Stimulated activated CD4-positive, alpha-beta T cell treated with anti-CD3 and anti-CD28 coated beads, Interleukin-2, amount 100 ng/mL, for 4 hours (primary cell): ENCODE results near the gene SHLD3.
A peak's percentile ranks its signal among the peaks of the same experiment; 100 is the strongest.
"Not testable (repeated sequence)": the region's sequence is repeated elsewhere in the genome, so short reads cannot be mapped to it uniquely, and the experiment has no call there.

Experiments
- DNase-seq: peaks from one replicate; pipeline ENCODE4 v3.0.0-alpha.2; 2020; ENCODE audit warnings: low read depth

The SHLD3 gene, protein sequence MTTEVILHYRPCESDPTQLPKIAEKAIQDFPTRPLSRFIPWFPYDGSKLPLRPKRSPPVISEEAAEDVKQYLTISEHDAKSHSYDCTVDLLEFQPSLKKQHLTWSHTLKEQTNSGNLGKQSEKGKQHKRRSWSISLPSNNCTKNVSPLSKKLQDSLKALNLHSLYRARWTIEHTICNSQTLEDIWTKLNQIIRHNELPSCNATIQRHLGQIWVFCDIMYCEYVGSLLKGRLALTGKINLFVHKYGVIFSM

DNA sequence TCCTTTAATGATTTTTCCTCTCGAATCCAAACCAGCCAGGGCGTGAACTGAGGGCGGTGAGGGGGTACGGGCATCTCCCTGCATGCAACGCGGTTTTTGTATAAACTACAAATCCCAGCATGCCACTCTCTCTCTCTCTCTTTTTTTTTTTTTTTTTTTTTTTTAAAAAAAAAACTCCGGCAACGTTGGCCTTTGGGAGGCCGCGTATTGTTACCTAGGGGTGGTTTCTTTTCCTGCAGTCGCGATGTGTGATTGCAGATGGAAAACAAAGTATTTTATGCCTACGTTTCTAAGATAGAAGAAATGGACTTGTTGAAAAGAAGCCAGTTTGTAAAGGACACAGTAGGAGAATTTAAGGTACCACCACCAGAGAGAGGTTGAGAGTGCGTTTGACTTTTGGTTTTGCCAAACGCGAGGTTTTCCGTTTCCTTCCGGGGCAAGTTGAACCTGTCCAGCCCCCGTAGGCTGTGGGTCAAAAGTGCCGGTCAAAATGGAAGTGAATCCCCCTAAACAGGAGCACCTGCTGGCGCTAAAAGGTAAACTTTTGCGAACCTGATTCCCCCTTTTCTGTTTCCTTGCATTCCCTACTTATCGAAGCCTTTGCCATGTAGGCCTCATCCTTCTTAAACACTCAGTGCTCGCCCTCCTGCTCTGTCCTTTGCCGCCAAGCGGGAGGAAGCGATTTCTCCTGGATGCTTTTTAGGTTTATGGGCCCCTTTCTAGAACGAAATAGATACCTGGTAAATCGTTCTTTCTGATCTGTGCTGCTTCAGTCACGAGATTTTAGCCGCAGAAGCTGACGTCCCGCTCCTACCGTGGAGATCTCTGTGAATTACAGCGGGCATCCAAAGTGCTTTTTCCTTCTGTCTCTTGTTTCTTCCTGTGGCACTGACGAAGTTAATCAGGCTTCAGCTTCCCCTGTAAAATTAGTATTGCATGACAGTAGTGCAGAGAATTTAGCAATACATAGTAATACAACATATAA is at the start of gene SHLD3, which contains the start of gene TRAPPC13:
SHLD3 (plus strand) TSS at position 457 of the 985 bp plus-strand sequence. CDS start 4,561 bp downstream, outside the sequence.
TRAPPC13 (plus strand) TSS at position 457 of the 985 bp plus-strand sequence; CDS start at position 491, 34 bp downstream.
- peak; percentile 74 for DNase-seq

DNA sequence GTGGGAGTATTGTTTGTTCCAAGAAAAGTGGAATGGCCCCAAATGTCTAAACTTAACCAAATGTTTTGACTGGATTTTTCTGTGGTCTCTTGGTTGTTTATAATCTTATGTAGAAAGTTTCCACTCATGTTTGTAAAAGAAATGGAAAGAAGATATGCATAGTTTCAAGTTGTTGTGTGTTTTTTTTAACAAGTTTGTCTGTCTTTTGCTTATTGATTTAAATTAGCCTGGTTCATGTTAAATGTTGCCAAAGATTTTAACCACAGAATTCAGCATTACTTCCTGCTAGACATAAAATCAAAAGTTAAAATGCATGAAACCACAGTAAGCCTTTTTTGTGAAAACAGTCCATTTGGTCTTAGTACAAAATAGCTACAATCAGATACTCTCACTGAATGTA is 47.7 kb upstream of the SHLD3 start:
- no peak for DNase-seq

DNA sequence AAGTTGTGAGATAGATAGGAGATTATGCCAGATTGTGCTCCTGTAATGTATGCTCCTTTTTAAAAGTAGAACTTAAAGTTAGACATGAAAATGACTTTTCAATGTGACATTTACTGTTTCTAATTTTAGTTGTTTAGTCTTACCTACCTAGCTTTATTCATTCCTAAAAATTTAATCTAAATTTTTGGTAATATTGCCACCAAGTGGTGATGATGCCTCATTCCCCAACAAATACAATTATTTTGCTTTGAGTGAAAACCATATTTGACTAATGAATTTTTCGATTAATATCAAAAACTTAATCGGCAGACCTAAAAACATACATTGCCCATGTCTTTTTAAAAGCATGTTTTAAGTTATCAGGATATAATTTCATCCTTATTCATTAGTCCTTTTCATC is 36.1 kb upstream of the SHLD3 start:
- no peak for DNase-seq

DNA sequence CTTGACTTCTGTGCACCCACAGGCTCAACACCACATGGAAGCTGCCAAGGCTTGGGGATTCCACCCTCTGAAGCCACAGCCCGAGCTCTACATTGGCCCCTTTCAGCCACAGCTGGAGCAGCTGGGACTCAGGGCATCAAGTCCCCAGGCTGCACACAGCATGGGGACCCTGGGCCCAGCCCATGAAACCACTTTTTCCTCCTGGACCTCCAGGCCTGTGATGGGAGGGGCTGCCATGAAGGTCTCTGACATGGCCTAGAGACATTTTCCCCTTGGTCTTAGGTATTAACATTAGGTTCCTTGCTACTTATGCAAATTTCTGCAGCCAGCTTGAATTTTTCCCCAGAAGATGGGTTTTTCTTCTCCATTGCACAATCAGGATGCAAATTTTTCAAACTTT is 23.1 kb upstream of the SHLD3 start:
- DNase-seq, result not testable (repeated sequence)

DNA sequence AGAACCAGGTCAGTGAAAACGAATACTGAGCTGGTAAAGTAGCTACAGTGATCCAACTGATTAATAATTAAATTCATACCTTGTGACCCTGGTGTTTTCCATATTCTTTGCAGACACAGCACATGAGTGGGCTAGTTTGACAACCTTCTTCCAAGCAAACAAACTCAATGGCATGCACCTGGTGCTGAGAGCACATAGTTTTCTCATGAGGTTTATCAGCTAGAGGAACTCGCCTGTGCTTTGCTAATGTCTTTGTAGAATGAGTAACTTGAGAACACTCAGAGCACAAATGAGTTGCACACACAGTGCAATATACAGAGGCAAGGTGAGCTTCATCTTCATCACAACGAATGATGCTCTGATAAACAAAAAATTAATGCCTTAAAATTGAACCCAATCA is 13.3 kb upstream of the SHLD3 start:
- DNase-seq, result no peak

DNA sequence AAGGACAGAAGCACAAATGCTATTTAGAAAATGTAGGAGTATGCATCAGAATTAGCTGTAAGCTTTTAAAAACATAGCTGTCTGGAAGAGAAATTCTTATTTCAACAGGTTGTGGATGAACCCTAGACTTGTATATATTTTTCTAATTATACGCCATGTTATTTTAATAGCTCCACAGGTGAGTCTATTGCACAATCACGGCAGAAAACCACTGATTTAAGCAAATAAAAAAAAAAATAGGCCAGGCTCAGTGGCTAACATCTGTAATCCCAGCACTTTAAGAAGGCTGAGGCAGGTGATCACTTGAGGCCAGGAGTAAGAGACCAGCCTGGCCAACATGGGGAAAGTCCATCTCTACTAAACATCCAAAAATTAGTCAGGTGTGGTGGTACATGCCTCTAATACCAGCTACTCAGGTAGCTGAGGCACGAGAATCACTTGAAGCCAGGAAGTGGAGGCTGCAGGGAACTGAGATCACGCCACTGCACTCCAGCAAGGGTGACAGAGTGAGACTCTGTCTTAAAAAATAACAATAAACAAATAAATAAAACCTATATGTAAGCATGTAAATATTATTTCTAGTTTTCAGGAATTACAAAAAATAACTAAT is 12.4 kb upstream of the SHLD3 start:
- DNase-seq, result no peak

DNA sequence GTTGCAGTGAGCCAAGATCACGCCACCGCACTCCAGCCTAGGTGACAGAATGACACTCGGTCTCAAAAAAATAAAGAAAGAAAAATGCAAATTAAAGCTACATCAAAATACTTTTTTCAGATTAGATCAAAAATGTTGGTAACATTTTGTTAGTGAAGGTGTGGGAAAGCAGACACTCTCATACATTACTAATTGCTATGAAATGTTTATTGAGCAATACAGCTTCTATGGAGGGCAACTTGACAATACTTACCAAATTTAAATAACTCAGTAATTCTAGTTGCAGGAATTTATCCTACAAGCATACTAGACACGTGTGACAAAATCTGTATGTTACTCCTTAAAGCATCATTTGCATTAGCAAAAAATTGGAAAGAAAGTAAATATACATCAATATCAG is 4.8 kb upstream of the SHLD3 start:
- DNase-seq, result no peak

DNA sequence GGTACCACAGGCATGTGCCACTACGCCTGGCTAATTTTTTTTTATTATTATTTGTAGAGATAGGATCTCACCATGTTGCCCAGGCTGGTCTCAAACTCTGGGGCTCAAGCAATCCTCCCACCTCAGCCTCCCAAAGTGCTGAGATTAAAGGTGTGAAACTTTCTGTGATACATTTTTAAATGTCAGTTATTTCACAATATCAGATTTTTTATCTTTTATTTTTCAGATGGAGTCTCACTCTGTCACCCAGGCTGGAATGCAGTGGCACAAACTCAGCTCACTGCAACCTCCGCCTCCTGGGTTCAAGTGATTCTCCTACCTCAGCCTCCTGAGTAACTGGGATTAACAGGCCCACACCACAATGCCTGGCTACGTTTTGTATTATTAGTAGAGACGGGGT is 2.9 kb upstream of the SHLD3 start:
- not testable (repeated sequence) for DNase-seq

DNA sequence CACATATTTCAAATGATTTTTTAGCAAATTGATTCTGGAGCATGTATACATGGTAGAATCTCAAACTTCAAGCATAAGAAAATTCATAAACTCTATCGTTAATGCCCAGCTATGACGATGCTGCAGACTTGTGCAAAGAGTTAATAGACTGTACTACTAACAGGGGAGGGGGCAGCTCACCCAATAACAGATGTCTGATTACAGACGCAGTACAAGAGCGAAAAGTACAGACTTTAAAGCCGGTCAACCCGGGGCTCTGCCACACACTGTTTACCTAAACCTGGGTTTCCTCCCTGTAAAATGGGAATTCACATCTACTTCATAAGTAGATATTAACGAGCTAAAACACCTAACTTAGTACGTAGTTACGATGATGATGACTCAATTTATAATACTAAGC is 1.3 kb upstream of the SHLD3 start:
- DNase-seq, result no peak

DNA sequence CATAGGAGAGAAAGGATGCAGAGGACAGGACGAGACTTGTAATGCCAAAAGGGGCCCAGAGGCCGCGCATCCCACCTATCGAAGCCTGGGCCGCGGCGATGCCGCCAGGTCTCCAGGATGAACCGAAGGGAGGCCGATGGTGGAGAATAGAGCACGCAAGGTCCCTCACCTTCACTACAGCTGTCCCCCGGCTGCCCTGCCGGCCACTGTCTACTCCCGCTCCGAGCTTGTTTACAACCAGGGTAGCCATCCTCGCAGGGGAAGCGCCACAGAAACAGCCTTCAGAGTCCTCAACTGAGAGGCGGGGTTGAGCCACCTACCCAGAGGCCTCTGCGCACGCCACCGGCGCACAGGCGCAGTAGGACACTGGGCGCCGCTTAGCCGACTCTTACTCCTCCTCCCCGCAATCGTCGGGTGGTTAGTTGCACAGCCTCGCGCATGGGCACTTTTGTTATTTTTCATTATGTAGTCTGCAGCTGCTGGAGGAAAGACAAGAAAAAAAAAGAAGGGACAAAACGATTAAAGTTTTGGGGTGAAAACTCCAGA is 729 bp upstream of the SHLD3 start, which contains the start of gene TRIM23:
TRIM23 (minus strand) TSS at position 309 of the 546 bp plus-strand sequence; CDS start at position 250, 59 bp downstream.
- peak; percentile 86 for DNase-seq

DNA sequence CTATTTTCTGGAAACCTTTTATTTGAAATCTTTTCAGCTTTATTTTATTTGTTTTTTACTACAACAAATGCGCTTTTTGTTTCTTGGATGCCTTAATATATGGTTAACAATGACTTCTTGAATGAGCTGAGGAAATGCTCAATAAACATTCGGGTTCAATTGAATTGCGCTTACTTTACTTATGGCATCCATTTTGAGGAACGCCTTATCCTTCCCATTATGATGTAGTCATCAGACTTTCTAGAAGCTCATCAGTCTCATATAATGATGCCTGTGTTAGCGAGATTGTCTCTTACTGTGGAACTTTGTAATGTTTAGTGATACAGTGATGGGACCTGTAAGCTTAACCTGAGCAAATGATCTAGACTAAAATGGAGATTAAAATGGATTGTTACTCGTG is 916 bp downstream of the SHLD3 start:
- no peak for DNase-seq

DNA sequence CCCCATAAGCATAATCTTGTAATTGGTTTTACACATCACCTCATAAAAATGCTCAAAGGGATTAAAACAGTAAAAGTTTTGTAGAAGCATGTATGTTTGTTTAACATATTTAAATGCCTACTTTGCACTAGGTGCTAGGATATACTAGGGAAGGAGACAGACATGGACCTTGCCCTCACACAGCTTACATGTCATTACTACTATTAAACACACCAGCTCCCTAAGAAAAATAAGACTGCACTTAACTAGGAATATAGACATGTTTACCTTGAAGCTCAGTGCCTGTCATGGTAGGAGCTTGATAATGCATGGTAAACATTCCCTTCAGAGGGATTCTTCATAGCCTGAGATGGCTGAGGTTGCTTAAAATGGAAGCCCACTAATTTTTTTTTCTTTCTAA is 6.2 kb downstream of the SHLD3 start:
- no peak for DNase-seq

DNA sequence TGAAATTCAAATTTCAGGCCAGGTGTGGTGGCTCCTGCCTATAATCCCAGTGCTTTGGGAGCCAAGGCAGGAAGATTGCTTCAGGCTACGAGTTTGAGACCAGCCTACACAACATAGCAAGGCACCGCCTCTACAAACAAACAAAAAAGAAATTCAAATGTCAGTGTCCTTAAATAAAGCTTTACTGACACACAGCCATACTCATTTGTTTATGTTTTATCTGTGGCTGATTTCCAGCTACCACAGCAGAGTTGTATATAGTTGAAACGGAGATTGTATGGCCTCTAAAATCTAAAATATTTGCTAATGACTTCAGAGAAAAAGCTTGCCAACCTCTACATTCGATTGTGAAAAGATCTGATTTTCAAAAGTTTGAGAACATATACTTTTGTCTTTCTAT is 15.4 kb downstream of the SHLD3 start:
- no peak for DNase-seq

DNA sequence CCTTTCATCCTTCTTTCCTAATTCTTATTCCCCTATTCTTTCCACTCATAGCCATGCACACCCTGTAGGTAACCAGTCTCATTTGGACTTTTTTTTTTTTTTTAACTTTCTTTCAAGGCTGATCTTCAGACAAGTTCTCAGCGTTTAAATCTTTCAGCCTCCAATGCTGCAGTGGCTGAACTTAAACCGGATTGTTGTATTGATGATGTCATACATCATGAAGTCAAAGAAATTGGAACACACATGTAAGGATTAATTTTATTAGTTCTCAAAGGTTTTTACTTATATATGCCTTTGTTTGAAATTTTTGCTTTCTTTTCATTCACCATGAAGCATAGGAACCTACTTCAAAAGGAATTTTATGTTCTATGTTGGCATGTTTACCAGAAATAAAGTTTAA is 22.1 kb downstream of the SHLD3 start:
- DNase-seq, result no peak

DNA sequence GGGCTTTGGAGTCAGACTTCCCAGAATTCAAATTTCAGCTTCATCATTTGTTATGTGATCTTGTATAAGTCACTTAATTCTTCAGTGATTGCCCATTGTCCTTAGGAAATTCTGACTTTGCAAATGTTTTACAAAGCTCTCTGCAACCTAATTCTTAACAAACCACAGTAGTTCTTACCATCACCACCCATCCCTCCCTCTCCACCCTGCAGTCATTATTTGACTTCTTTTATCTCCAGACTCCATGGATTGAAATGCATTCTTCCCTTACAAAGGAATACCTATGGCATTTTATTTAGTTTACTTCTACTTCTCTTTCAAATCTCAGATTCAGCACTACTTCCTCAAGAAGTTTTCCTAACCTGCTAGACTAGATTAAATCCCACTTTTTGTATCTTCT is 23.1 kb downstream of the SHLD3 start:
- DNase-seq, result no peak

DNA sequence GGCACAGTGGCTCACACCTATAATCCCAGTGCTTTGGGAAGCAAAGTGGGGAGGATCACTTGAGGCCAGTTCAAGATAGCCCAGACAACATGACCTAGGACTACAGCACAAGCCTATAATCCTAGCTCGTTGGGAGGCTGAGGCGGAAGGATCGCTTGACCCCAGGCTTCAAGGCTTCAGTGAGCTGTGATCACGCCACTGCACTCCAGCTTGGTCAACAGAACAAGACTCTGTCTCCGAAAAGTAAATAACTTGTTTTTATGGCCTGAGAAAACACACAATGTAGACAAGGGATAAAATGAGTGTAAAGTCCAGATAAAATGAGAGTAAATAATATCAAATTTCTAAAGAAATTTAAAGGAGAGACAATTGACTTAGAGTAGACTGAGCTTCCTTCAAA is 26.3 kb downstream of the SHLD3 start:
- no peak for DNase-seq

DNA sequence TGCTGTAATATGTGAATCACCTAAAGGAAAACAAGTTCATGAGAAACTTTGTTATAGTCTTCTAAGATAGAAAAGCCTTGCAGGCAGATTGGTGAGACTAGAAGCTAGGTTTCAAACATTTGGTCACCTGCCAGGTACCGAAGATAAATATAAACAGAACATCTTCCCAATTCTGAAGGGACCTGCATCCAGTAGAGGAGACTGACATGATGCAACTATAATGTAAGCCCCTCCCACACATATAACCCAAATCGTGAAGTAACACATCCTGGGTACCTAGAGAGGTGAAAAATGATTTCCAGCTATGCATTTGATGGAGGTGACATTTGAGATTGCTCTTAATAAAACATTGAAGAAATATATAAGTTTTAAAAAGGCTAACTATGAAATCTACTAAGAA is 29.9 kb downstream of the SHLD3 start:
- no peak for DNase-seq

DNA sequence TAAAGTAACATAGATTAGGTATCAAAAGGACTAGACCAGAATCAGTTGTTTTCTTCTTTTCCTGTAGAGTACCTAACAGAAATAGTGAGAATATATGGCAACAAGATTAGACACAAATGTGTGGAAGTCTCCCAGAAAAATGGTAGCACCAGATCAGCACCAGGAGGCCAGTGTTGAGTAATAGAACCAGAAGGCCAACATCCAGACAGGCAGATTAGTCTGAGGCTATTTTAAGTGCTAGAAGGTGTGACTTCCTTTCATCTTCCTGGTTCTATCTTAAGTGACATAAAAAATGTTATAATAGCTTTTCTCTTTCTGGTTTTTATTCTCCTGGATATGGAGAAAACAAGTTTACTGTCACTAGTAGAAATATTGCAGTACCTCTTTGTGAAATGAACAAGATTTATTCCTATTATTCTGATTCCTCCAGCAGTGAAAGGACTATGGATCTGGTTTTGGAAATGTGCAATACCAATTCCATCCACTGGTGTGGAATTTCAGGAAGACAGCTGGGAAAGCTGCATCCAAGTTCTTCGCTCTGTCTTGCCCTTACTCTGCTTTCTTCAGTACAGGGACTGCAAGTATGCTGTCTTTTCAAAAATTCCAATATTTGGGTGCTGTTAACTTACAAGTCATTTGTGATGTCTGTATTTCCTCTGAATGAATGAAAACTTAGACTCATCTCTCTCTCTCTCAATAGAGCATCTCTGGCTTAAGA is 39.1 kb downstream of the SHLD3 start:
- DNase-seq, result no peak

DNA sequence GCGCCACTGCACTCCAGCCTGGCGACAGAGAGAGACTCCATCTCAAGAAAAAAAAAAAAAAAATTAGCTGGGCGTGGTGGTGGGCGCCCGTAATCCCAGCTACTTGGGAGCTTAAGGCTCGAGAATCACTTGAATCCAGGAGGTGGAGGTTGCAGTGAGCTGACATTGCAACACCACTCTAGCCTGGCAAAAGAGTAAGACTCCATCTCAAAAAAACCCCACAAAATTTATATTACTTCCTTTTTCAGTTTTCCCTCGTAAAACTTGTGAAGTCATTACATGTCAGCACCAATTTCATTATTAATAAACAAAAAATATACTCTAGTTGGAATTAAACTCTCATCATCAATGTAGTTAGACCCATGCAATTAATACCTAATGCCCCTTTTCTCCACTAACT is 43.9 kb downstream of the SHLD3 start:
- DNase-seq, result no peak

DNA sequence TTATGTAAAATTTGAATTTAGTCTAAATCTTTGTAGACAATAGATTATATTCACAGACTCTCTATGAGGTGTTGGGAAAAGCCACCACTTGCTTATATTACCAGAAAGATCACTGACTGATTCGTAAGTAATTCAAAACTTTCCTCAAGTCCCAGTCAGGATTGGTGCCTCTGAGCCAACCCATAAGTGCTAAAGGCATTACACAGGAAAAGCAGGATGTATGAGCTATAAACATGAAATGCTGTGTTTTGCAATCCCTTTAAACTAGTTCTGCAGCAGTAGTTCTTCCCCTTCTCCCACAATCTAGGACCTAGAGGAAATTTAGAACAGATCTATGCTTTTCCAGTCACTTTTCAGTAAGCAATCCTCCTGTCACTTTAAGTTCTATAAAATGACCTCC is 48.0 kb downstream of the SHLD3 start:
- DNase-seq, result no peak

DNA sequence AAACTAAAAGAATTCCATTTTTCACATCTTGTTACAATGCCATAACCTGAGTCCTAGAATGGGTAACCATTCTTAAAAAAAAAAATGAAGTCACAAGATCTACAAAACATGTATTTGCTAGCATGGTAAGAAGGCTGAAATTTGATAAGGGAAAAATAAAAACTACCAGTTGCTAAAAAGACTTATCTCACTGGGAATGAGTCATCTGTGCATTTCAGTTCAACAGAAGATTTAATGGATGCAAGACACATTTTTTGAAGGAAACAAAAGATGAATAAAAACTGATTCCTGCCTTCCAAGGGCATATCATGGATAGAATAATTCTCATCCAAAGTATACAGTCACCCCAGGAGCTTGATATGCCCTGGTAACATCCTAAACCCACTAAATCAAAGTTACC is 49.9 kb downstream of the SHLD3 start:
- no peak for DNase-seq

DNA sequence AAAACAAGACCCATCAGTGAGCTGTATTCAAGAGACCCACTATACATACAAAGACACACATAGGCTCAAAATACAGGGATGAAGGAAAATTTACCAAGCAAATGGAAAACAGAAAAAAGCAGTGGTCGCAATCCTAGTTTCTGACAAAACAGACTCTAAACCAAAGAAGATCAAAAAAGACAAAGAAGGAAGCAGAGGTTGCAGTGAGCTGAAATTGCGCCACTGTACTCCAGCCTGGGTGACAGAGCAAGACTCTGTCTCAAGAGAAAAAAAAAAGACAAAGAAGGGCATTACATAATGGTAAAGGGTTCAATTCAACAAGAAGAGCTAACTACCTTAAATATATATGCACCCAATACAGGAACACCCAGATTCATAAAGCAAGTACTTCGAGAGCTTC is 51.2 kb downstream of the SHLD3 start:
- DNase-seq, result not testable (repeated sequence)
